Esophagus mucosa (tissue), 1 donor: ENCODE measurements around the gene TRIP4. TPM values are rescaled to one million over a fixed set of nuclear protein-coding genes. Genes with fewer than 3 reads are reported as not detected.
"Not testable (repeated sequence)": the region's sequence is repeated elsewhere in the genome, so short reads cannot be mapped to it uniquely, and the experiment has no call there.

Experiments
- ATAC-seq: fragments of 200-7000 bp; cut with Tn5 transposase; one replicate; pipeline ENCODE4 v1.9.1; 2020
- total RNA-seq: library from RNA; stranded (reverse); gene quantifications from one replicate; pipeline ENCODE4 v1.2.4, GENCODE V29; 2023
- donor health status: DM: yes; HTN: yes; CAD: no.

TRIP4 gene
- total RNA-seq, 1 donor from 2014 or later = 22.1 TPM

GRCh38 chr15:64490598-64491259, 103.1 kb downstream of the TRIP4 start:
- ATAC-seq = no peak

GRCh38 chr15:64493641-64494040, 106.0 kb downstream of the TRIP4 start:
- ATAC-seq = no peak

GRCh38 chr15:64495968-64496367, 108.3 kb downstream of the TRIP4 start:
- ATAC-seq = not testable (repeated sequence)

GRCh38 chr15:64500695-64501395, 113.2 kb downstream of the TRIP4 start:
- ATAC-seq = no peak

- no peak for ATAC-seq
These were observed 113.7 kb downstream of the TRIP4 start for GRCh38 chr15:64501396-64501715.

GRCh38 chr15:64502151-64502550, 114.5 kb downstream of the TRIP4 start:
- no peak for ATAC-seq

- no peak for ATAC-seq
These were observed 114.9 kb downstream of the TRIP4 start for GRCh38 chr15:64502551-64502950.

GRCh38 chr15:64503197-64503596, 115.6 kb downstream of the TRIP4 start:
- ATAC-seq = no peak

GRCh38 chr15:64503640-64504039, 116.0 kb downstream of the TRIP4 start:
- no peak for ATAC-seq

Other genes with a start within 250 kb of the TRIP4 start
- gene SNX22, start 236.1 kb upstream of the TRIP4 start, total RNA-seq = 0.28 TPM
- gene PPIB, start 224.8 kb upstream of the TRIP4 start, total RNA-seq = 260 TPM
- gene CSNK1G1, start 31.7 kb upstream of the TRIP4 start, total RNA-seq = 17.3 TPM
- 18.3 TPM for gene PCLAF, start 6.4 kb upstream of the TRIP4 start, total RNA-seq
- gene ZNF609, start 72.7 kb downstream of the TRIP4 start, total RNA-seq = 17.9 TPM